ENCODE data around the gene CD86. TPM values are rescaled to one million over a fixed set of nuclear protein-coding genes. Genes with fewer than 3 reads are reported as not detected.

CD86 gene
- total RNA-seq, 3 donors from 2014 or later, result 3.7 to 5.8 (median 5.1) TPM

DNA sequence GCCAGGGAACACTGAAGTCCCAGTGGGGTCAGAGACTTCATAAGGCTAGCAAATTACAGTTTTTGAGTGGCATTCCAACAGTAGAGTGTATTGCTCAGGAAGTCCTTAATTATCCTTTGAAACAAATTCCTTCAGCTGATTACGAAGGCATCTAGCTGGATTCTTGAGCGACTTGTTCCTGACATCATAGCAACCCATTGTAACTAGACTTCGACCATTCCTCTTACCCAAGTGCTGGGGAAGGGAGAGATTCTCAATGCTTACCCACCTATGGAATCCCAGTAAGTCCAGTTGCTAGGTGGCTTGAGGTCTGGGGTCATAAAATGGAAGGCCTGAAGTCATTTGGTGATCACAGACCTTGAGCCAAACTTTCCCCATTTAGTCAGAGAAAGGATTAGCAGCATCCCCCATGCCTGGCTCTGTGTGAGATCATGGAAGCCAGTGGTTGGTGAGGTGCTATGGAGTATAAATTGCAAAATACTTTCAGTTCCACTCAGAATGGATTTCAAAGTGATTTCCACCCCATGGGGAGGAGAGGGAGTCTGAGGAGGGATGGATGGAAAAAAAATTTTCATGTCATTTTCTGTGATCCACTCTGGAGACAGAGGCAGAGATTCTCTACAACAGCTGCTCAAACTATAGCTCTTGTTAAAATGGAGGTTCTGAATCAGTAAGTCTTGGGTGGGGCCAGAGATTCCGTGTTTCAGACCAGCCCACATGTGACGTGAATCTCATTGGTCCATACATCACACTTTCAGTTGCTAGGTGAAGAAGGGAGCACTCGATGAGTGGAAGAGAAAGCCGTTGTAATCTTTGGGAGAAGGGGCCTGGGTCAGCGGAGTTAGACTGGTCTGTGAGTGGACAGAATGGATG is 45.7 kb downstream of the CD86 start:
- no peaks in the 10 kb centered on the region for H3K9me3 ChIP-seq
- DNase-seq, result no peak
- no peaks in the 10 kb centered on the region for H3K36me3 ChIP-seq (ENCODE audit: low read depth)
- intact Hi-C loops (cut with DNase I, micrococcal nuclease), result loop anchor here in 1 of 2 donors (5.0 kb wide), 1 partner anchor 151 kb away; no protein-coding TSS in a partner anchor
- TF ChIP-seq, protein P1, sequence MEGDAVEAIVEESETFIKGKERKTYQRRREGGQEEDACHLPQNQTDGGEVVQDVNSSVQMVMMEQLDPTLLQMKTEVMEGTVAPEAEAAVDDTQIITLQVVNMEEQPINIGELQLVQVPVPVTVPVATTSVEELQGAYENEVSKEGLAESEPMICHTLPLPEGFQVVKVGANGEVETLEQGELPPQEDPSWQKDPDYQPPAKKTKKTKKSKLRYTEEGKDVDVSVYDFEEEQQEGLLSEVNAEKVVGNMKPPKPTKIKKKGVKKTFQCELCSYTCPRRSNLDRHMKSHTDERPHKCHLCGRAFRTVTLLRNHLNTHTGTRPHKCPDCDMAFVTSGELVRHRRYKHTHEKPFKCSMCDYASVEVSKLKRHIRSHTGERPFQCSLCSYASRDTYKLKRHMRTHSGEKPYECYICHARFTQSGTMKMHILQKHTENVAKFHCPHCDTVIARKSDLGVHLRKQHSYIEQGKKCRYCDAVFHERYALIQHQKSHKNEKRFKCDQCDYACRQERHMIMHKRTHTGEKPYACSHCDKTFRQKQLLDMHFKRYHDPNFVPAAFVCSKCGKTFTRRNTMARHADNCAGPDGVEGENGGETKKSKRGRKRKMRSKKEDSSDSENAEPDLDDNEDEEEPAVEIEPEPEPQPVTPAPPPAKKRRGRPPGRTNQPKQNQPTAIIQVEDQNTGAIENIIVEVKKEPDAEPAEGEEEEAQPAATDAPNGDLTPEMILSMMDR (IDR thresholded peaks at IDR 0.05), result no peak
- peak; percentile 51 for ATAC-seq
- no peak overlapping the region for H3K4me3 ChIP-seq
- no peaks in the 10 kb centered on the region for H3K4me1 ChIP-seq (ENCODE audit: low read depth)

- H3K9me3 ChIP-seq, result no peaks in the 10 kb centered on the region
- DNase-seq, result peak in 1 of 3 donors; percentile 64
- H3K36me3 ChIP-seq (ENCODE audit: low read depth), result no peaks in the 10 kb centered on the region
- intact Hi-C loops (cut with DNase I, micrococcal nuclease), result loop anchor here in 1 of 2 donors (5.0 kb wide), 1 partner anchor 151 kb away; no protein-coding TSS in a partner anchor
- peak; percentile 70 for ATAC-seq
- H3K4me3 ChIP-seq, result no peak overlapping the region
- TF ChIP-seq, protein P1 (IDR thresholded peaks at IDR 0.05), result no peak
- H3K4me1 ChIP-seq (ENCODE audit: low read depth), result no peaks in the 10 kb centered on the region
These were observed 46.5 kb downstream of the CD86 start for GRCh38 chr3:122101646-122102045.

DNA sequence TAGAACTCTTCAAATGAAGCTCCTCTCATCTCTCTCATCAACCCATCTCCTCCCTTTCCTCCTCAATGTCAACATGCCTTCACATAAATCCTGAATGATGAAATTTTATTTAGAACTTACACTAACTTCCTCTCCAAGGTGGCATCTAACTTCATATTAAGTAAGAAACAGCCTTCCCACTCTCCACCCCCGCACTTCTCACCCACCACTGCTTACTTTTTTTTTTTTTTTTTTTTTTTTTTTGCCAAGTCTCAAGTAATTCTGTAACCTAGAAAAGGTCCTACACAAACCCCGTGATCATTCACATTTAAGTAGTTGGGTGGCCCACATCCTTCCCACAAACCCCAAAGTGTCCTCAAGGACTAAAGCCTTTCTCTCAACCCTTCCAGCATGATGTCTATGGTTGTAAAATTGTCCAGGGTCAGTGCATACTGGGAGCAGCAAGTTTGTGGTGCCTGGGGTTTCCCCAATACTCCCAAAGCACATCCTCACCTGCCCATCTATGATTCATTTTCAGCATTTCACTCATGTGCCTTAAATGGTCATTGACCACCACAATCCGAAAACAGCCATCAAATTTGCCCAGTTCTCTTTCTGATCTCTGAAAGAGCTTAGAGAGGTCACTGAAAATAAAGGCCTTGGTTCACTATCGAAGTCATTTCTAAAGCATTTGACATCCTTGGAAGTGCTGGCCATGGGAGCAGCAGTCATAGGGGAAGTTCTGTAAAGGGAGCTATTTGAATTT is 47.2 kb downstream of the CD86 start:
- Histone ChIP-seq H3K9me3 (no peaks in the 10 kb centered on the region), H3K36me3 (ENCODE audit: low read depth) (no peaks in the 10 kb centered on the region), H3K4me1 (ENCODE audit: low read depth) (no peaks in the 10 kb centered on the region), H3K4me3 (no peak overlapping the region)
- ATAC-seq (no peak), DNase-seq (no peak)
- TF ChIP-seq, protein P1 (IDR thresholded peaks at IDR 0.05), result no peak
- intact Hi-C loops (cut with DNase I, micrococcal nuclease), result loop anchor here in 1 of 2 donors (5.0 kb wide), 1 partner anchor 150 kb away; no protein-coding TSS in a partner anchor

DNA sequence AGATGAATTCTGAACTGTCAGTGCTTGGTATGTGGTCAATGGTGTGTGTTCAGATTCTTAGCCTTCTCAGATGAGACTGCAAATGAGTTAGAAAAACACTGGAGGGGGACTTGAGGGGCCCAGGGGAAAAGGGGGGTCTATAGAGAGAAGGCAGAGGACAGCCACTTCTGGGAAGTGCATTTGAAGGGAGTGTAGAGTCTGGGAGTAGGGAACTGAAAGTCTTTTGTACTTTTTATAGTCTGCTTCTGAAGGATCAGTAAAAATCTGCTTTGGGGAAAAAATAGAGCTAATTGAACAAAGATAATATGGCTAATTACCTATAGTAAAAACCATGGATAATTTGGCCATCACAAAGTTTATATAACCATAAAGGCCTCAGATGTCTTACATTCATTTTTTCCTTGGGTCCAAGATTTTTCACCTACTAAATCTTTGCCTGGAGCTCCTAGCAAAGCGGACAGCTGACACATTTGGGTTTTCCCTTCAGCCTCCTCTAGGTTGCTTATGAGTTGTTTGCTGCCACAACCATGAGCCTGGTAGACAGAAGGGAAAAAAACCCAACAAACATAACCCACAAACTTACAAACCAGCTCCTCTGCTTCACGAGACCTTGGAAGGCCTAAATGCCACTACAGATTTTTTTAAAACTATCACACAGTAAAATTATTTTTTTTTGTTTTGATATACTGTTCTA is 48.8 kb downstream of the CD86 start:
- Histone ChIP-seq H3K9me3 (no peaks in the 10 kb centered on the region), H3K4me3 (no peak overlapping the region), H3K36me3 (ENCODE audit: low read depth) (no peaks in the 10 kb centered on the region), H3K4me1 (ENCODE audit: low read depth) (no peaks in the 10 kb centered on the region)
- ATAC-seq, result no peak
- DNase-seq, result no peak
- TF ChIP-seq, protein P1 (IDR thresholded peaks at IDR 0.05), result no peak
- intact Hi-C loops (cut with DNase I, micrococcal nuclease), result loop anchor here in 1 of 2 donors (5.0 kb wide), 1 partner anchor 148 kb away; no protein-coding TSS in a partner anchor

DNA sequence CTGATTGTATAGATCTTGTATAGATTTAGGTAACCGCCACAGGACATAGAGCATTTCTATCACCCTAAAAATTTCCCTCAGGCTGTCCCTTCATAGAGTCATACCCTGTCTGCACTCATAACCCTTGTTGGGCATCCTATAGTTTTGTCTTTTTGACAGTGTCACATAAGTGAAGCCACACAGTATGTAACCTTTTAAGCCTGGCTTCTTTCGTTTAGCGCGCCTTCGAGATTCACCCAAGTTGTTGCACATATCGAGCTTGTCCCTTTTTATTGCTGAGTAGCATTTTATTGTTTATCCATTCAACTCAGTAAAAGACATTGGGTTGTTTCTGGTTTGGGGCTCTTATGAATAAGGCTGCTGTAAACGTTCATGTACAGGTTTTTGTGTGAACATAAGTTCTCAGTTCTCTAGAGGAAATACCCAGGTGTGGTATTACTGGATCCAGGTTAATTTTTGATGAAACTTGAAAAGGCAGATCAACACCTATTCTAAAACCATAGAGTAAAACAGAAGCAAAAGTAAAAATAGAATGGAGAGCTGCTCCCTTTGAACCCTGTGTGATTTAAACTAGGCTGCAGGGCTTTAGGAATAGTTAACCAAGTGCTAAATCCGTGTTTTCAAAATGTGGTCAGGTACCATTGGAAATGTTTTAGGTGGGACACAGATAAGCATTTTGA is 49.5 kb downstream of the CD86 start:
- no peaks in the 10 kb centered on the region for H3K36me3 ChIP-seq (ENCODE audit: low read depth)
- H3K4me1 ChIP-seq (ENCODE audit: low read depth), result no peaks in the 10 kb centered on the region
- no peaks in the 10 kb centered on the region for H3K9me3 ChIP-seq
- intact Hi-C loops (cut with DNase I, micrococcal nuclease), result loop anchor here in 1 of 2 donors (5.0 kb wide), 1 partner anchor 148 kb away; no protein-coding TSS in a partner anchor
- DNase-seq, result no peak
- ATAC-seq, result no peak
- no peak overlapping the region for H3K4me3 ChIP-seq
- TF ChIP-seq, protein P1 (IDR thresholded peaks at IDR 0.05), result no peak
